ENCODE data around the gene ZER1.
"Not testable (repeated sequence)": the region's sequence is repeated elsewhere in the genome, so short reads cannot be mapped to it uniquely, and the experiment has no call there.

ZER1 gene

GRCh38 chr9:128788445-128788844 is 16.7 kb upstream of the ZER1 start:
- no peak for DNase-seq (ENCODE audit: low read depth in 1 of 2, low spot score in 1 of 2)

DNA sequence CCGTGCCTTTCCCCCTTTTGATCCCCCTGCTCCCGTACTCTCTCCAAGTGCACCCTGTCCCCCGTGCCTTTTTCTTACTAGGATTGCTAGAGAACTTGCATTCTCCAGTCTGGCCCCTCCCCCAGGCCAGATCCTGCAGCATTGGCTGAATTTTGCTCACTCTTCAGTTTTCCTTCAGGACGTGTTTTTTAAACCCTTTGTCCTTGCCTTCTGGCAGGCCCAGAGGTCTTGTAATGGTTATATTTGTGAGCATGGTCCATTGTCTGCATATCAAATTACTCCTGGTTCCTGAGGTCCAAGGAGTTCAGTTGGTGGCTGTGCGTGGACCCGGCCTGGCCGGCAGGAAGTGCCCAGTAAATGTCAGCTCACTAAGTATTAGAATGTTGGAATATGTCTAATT is 15.9 kb upstream of the ZER1 start:
- no peak for DNase-seq (ENCODE audit: low read depth in 1 of 2, low spot score in 1 of 2)

DNA sequence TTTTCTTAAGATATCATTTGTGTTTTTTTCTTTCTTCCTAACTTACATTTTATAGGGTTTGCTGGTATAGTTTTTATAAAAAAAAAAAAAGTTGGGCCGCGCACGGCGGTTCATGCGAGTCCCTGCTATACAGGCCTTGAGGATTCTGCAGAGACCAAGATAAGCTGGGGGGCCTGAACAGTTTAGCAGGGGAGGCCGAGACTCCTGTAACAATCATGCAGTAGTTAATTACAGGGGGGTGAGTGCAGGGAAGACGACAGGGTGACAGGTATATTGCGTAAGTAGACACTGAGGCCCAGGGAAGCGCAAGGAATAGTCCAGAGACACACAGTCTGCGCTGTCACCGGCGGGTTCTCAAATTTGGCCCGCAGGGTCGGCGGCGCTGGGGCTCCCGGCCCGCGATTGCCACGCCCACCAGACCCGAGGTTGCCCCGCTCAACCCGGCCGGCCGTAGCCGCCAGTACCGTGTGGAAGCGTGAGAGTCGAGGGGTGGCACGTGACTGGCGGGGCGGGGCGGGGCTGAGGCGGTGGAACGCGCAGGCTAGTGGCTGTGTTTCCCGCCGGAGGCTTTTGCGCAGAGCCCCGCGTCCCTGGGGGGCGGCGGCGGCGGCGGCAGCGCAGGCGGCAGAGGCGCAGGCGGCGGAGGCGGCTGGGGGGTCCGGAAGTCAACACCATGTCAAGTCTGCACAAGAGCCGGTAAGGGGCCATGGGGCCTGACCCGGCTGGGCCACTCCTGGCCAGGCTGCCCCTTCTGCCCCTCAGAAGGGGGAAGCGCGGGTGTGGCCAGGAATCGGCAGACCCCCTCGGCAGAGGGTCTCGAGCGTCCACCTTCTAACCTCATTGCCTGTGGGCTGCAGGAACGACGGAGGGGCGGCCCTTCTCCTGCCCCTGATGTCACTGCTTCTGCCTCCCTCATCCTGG is 15.2 kb upstream of the ZER1 start, which contains the start of gene TBC1D13:
TSS of gene TBC1D13 (plus strand) at position 573 of the 921 bp plus-strand sequence. CDS start at position 674, 101 bp downstream.
- DNase-seq (ENCODE audit: low read depth in 1 of 2, low spot score in 1 of 2), result peak; percentile 82 to 85

- no peak for DNase-seq (ENCODE audit: low read depth in 1 of 2, low spot score in 1 of 2)
These were observed 13.7 kb upstream of the ZER1 start for GRCh38 chr9:128785427-128785826.

- DNase-seq (ENCODE audit: low read depth in 1 of 2, low spot score in 1 of 2), result no peak
These were observed 10.9 kb upstream of the ZER1 start for GRCh38 chr9:128782669-128783068.

- no peak for DNase-seq (ENCODE audit: low read depth in 1 of 2, low spot score in 1 of 2)
These were observed 9.7 kb upstream of the ZER1 start for GRCh38 chr9:128781187-128782070.

- not testable (repeated sequence) for DNase-seq (ENCODE audit: low read depth in 1 of 2, low spot score in 1 of 2)
These were observed 8.4 kb upstream of the ZER1 start for GRCh38 chr9:128780093-128780492.

GRCh38 chr9:128774804-128775203 is 3.1 kb upstream of the ZER1 start:
- no peak for DNase-seq (ENCODE audit: low read depth in 1 of 2, low spot score in 1 of 2)

DNA sequence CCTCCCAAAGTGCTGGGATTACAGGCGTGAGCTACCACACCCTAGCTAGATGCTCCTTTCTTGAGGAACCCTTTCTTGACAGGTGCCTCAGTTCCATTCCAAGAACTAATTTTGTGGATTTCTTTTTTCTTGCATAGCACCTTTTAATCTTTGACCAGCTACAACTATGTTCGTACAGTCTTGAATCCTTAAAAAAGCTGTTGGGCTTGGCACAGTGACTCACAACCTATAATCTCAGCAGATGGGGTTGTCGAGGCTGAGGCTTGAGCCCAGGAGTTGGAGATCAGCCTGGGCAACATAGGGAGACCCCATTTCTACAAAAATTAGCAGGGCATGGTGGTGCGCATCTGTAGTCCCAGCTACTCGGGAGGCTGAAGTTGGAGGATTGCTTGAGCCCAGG is 1.3 kb upstream of the ZER1 start:
- no peak for DNase-seq (ENCODE audit: low read depth in 1 of 2, low spot score in 1 of 2)

DNA sequence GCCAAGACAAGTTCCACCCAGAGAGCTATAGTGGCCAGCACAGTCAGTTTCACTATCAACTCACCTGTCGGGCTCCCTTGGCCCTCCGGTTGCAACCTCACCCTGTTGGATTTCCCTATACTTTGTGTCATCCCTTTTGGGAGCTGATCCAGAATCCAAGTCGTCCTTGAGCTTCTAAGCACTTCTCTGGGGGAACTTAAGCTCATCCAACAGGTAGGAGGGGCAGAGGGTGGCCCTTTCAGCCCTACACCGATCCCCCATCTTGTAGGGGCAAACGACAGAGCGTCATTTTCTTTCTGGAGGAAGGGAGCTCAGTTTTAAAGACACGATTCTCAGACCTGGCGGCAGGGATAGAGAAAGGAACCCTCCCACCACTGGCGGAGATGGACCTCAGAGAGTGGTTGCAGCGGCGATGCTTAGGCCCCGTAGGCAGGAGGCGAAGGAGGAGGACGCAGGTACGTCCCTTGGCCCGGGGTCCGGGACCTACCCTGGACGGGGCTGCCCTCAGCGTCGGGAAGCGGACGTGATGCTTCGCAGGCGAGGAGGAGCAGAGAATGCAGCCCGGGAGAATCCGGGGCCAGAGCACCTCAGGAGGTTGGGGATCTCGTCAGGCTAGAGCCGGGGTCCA is 519 bp downstream of the ZER1 start:
- DNase-seq (ENCODE audit: low read depth in 1 of 2, low spot score in 1 of 2), result peak in 1 of 2 donors; percentile 7

DNA sequence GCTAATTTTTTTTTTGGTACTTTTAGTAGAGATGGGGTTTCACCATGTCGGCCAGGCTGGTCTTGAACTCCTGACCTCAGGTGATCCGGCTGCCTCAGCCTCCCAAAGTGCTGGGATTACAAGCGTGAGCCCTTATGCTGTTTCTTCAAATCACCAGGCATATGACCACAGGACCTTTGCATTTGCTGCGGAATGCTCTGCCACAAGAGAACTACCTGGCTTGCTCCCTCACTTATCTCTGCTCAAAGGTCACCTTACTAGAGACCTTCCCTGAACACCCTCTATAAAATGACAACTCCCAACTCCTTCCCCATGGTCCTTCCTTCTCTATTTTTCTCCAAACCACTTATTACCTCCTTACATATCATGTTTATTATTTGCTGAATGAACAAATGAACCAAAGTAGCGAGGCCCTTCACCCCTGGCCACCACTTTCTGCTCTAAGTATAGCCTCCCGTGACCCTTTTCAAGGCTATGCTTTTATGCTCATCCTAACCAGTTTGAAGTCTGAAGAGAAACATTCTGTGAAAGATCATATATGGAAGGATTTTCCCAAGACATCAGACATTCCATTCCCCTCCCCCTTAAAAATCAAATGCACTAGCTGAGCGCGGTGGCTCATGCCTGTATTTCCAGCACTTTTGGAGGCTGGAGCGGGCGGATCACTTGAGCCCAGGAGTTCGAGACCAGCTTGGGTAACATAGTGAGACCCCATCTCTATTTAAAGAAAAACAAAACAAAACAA is 1.3 kb downstream of the ZER1 start:
- DNase-seq (ENCODE audit: low read depth in 1 of 2, low spot score in 1 of 2), result no peak

- no peak for DNase-seq (ENCODE audit: low read depth in 1 of 2, low spot score in 1 of 2)
These were observed 3.1 kb downstream of the ZER1 start for GRCh38 chr9:128768606-128769005.

GRCh38 chr9:128765499-128765898 is 6.2 kb downstream of the ZER1 start:
- DNase-seq (ENCODE audit: low read depth in 1 of 2, low spot score in 1 of 2), result no peak

DNA sequence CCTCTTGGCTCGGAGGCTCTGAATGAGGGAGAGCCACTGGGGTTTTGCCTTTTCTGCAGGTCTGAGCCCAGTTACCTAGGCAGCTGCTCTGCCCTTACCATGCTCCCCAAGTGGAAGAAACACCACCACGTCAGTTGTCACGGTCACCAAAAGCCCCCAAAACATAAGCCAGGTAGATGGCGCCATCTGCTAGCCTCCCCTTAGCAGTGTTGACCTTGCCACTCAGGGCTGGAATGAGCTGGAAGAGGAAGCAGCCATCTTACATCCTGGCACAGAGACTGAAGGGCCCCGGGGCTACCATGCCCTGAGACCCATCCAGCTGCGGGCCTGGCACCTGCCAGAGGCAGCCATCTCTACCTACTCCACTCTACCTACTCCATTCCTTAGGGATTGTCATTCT is 7.4 kb downstream of the ZER1 start:
- no peak for DNase-seq (ENCODE audit: low read depth in 1 of 2, low spot score in 1 of 2)

DNA sequence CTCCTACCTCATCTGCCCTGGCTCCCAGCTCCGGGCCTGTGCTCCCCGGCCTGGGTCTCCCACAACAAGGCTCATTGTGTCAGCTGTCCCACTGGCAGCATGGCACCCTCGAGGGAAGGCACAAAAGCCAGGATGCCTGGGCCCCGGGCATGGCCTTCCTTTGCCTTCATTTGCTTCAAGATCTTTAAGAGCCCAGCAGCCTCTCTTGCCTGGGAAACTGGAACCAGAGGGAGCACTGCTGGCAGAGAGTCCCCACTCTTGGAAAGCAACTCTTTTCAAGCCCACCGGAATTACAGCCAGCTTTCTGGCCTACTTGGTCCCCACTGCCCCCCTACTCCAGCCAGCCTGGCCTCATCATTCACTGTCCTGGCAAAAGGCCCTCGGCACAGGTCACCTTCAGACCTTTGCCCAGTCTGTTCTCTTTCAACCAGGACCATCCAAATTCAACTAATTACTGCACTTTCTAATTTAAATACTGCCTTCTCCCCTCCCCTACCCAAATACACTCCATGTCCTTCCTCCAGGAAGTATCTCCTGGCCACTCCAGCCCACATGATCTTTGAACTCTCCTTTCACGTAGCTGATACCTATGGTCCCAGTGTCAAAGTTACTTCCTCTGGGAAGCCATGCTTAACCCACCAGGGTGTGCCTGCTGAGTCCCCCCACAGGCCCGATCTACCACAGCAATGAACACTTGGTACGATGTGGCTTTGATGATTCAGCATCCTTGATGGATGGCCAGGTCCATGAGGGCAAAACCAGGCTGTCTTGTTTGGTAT is 8.9 kb downstream of the ZER1 start:
- DNase-seq (ENCODE audit: low read depth in 1 of 2, low spot score in 1 of 2), result no peak

DNA sequence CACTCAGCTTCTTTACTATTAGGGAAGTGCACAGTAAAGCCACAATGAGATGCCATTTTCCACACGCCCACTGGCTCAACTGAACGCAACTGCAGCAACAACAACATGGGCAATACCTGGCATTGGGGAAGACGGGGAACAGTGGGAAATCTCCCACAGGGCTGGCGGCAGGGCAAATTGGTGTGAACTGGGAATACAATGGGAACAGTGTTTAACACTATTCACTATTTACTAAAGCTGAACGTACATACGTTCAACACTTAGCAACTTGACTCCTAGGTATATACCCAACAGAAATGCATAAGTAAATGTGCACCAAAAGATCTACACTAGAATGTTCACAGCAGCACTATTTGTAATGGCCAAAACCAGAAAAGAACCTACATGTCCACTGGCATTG is 14.1 kb downstream of the ZER1 start:
- no peak for DNase-seq (ENCODE audit: low read depth in 1 of 2, low spot score in 1 of 2)

DNA sequence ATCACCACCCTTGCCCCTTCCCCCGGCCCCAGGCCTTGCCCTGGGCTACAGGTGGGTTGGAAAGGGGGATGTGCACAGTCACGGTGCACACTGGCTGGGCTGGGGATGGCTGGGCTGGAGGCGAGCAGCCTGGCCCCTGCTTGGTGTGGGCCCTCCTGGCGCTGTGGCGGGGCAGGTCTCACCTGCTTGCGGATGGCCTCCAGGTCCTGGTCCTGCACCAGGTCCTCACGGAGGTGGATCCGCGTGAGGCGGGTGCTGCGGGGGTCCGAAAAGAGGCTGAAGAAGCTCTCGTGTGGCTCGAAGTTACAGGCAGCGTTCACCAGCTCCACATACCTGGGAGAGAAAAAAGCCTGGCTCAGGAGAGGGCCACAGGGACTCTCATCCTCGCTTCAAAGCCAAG is 18.1 kb downstream of the ZER1 start:
- DNase-seq (ENCODE audit: low read depth in 1 of 2, low spot score in 1 of 2), result no peak

- no peak for DNase-seq (ENCODE audit: low read depth in 1 of 2, low spot score in 1 of 2)
These were observed 20.7 kb downstream of the ZER1 start for GRCh38 chr9:128750926-128751595.

DNA sequence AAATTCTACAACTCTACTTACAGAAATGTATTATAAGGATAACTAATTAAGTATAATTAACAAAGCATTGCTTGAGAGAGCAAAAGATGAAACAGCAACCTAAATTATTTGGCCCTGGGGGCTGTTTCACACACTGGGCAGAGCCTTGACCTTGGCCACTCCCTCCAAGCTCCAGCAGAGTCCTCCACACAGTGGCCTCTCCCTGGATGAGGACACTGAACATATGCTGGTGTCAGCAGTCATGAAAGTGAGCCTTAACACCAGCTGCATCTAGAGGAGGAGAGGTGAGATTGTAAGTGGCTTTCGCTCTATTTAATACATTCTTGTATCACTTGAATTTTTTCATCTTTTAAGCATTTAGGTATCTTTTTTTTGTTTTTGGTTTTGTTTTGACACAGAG is 24.5 kb downstream of the ZER1 start:
- no peak for DNase-seq (ENCODE audit: low read depth in 1 of 2, low spot score in 1 of 2)
